HUES48 (cell line): ENCODE data around the gene XNDC1N.

ENCODE experiments used
- H3K27ac ChIP-seq: one replicate; pipeline ENCODE4 v1.7.0; 2013; ENCODE audit warnings: low read depth, low read length, inconsistent platforms
- H3K27me3 ChIP-seq: 2 replicates; pipeline ENCODE4 v1.6.1; 2013; ENCODE audit warnings: mild to moderate bottlenecking, low read length; ENCODE audit not compliant: control insufficient read depth, insufficient read depth
- H3K36me3 ChIP-seq: 2 replicates; pipeline ENCODE4 v1.6.1; 2013; ENCODE audit warnings: low read length; ENCODE audit not compliant: control insufficient read depth, insufficient read depth
- H3K4me1 ChIP-seq: 2 replicates; pipeline ENCODE4 v1.6.1; 2013; ENCODE audit warnings: mild to moderate bottlenecking, low read length; ENCODE audit not compliant: control insufficient read depth, insufficient read depth
- H3K4me3 ChIP-seq: 2 replicates; pipeline ENCODE4 v1.5.1; 2013; ENCODE audit warnings: mild to moderate bottlenecking, low read depth, low read length
- H3K9ac ChIP-seq: 2 replicates; pipeline ENCODE4 v1.6.1; 2013; ENCODE audit warnings: mild to moderate bottlenecking, low read depth, low read length, moderate library complexity
- H3K9me3 ChIP-seq: 2 replicates; pipeline ENCODE4 v1.6.1; 2013; ENCODE audit warnings: low read length; ENCODE audit not compliant: control insufficient read depth, insufficient read depth

Gene XNDC1N

DNA sequence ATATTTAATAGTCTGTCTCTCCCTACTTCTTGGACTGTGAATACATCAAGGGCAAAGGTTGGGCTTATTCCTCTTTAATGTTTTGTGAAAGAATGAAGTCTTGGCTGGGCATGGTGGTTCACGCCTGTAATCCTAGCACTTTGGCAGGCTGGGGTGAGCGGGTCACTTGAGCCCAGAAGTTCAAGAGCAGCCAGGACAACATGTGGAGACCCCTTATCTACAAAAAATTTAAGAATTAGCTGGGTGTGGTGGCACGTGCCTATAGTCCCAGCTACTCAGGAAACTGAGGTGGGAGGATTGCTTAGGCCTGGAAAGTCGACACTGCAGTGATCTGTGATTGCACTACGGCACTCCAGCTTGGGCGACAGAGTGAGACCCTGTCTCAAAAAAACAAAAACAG, 20.6 kb upstream of the XNDC1N start:
- no peaks in the 10 kb centered on the region for H3K9me3 ChIP-seq
- H3K27ac ChIP-seq, result no peak overlapping the region
- H3K4me1 ChIP-seq, result no peaks in the 10 kb centered on the region
- H3K9ac ChIP-seq, result no peak overlapping the region
- no peak overlapping the region for H3K4me3 ChIP-seq
- no peaks in the 10 kb centered on the region for H3K27me3 ChIP-seq
- H3K36me3 ChIP-seq, result peaks cover 5% of the 10 kb centered on the region; the same call in 1 of the 2 replicates

DNA sequence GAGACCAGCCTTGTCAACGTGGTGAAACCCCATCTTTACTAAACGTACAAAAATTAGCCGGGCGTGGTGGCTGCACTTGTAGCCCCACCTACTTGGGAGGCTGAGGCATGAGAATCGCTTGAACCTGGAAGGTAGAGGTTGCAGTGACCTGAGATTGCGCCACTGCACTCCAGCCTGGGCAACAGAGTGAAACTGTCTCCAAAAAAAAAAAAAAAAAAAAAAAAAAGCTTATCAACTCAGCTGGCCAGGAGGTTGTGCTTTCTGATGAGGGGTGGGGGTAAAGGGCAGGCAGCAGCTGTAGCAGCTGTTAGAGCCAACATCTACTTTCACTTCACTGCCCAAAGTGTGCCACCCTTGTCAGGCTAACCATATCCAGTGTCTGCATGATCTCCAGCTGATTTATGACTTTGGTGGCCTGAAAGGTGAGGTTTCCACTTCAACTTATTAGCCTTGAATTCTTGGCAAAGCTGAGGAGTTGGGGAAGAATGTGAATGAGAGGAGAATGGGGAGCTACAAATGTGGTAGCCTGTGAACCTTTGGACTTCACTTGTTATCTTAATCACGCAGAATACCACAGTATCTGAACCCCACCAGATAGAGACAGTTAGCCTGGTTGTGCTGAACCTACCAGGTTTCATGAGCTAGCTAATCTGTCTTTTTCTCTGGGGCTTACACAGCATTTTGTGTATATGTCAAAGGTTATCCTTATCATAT, 20.1 kb upstream of the XNDC1N start:
- no peak overlapping the region for H3K9ac ChIP-seq
- no peaks in the 10 kb centered on the region for H3K27me3 ChIP-seq
- no peak overlapping the region for H3K4me3 ChIP-seq
- no peaks in the 10 kb centered on the region for H3K9me3 ChIP-seq
- H3K27ac ChIP-seq, result no peak overlapping the region
- peaks cover 5% of the 10 kb centered on the region; the same call in 1 of the 2 replicates for H3K36me3 ChIP-seq
- H3K4me1 ChIP-seq, result no peaks in the 10 kb centered on the region

- H3K9me3 ChIP-seq, result no peaks in the 10 kb centered on the region
- H3K27me3 ChIP-seq, result no peaks in the 10 kb centered on the region
- no peaks in the 10 kb centered on the region for H3K4me1 ChIP-seq
- peaks cover 5% of the 10 kb centered on the region; the same call in 1 of the 2 replicates for H3K36me3 ChIP-seq
- no peak overlapping the region for H3K27ac ChIP-seq
- H3K9ac ChIP-seq, result no peak overlapping the region
- no peak overlapping the region for H3K4me3 ChIP-seq
These were observed 19.1 kb upstream of the XNDC1N start for GRCh38 chr11:71947498-71947897.

DNA sequence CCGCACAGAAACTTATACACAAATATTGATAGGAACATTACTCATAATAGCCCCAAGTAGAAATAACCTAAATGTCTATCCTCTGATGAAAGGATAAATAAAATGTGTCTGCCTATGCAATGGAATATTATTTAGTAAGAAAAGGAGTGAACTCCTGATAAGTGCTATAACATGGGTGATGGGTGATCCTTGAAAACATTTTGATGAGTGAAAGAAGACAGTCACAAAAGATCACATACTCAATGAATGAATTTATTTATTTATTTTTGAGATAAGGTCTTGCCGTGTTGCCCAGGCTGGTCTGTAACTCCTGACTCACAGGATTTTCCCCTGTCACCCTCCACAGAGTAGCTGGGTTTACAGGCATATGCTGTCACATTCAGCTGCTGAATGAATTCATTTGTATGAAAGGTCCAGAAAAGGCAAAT, 17.8 kb upstream of the XNDC1N start:
- Histone ChIP-seq H3K27ac (no peak overlapping the region), H3K4me1 (no peaks in the 10 kb centered on the region), H3K9me3 (no peaks in the 10 kb centered on the region), H3K36me3 (peaks cover 5% of the 10 kb centered on the region; the same call in 1 of the 2 replicates), H3K4me3 (no peak overlapping the region), H3K27me3 (no peaks in the 10 kb centered on the region), H3K9ac (no peak overlapping the region)

GRCh38 chr11:71940561-71941219, 12.3 kb upstream of the XNDC1N start:
- Histone ChIP-seq H3K4me1 (no peaks in the 10 kb centered on the region), H3K36me3 (peaks cover 16% of the 10 kb centered on the region), H3K9me3 (no peaks in the 10 kb centered on the region), H3K4me3 (no peak overlapping the region), H3K27ac (no peak overlapping the region), H3K27me3 (no peaks in the 10 kb centered on the region), H3K9ac (no peak overlapping the region)

DNA sequence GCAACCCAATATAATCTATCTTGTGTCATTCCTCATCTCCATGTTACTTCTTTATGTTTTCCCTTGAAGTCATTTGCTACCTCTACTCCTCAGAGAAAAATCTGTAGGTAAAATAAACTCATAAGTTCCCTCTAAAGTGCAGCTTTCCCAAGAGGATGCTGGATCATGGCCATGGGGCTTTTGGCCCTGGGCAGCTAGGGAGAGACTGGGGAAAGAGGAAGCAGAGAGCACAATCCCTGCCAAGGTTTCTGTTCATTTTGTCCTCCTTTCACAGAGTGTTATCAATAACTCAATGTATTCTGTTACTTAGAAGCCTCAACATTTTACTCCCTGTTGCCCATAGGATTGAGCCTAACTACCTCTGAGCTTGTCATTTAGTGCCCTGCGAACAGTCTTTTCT, 9.4 kb upstream of the XNDC1N start:
- no peaks in the 10 kb centered on the region for H3K9me3 ChIP-seq
- no peak overlapping the region for H3K4me3 ChIP-seq
- peaks cover 11% of the 10 kb centered on the region for H3K36me3 ChIP-seq
- no peaks in the 10 kb centered on the region for H3K4me1 ChIP-seq
- no peak overlapping the region for H3K9ac ChIP-seq
- no peak overlapping the region for H3K27ac ChIP-seq
- H3K27me3 ChIP-seq, result no peaks in the 10 kb centered on the region

DNA sequence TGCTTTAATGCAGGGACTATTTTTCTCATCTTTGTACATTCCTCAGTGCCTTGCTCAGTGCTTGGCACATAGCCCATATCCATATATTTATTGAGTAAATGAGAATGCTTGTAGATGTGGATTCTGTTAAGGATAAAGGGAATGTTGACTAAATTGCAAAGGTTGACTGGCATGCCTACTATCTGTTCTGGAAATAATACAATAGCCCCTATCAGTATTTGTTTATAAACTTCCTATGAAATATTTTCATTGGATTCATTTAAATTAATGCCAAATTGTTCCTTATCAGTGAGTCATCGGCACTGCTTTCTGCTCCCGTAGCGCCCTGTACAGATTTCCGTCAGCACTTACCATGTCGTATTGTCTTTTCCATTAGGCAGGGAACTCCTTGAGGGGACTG, 8.4 kb upstream of the XNDC1N start:
- H3K4me3 ChIP-seq, result no peak overlapping the region
- H3K27me3 ChIP-seq, result no peaks in the 10 kb centered on the region
- H3K9me3 ChIP-seq, result no peaks in the 10 kb centered on the region
- H3K36me3 ChIP-seq, result peaks cover 11% of the 10 kb centered on the region
- no peak overlapping the region for H3K9ac ChIP-seq
- H3K27ac ChIP-seq, result no peak overlapping the region
- H3K4me1 ChIP-seq, result no peaks in the 10 kb centered on the region

- Histone ChIP-seq H3K4me1 (no peaks in the 10 kb centered on the region; the same call in 1 of the 2 replicates), H3K27ac (no peak overlapping the region), H3K27me3 (no peaks in the 10 kb centered on the region), H3K9me3 (no peaks in the 10 kb centered on the region), H3K9ac (no peak overlapping the region), H3K36me3 (peaks cover 11% of the 10 kb centered on the region), H3K4me3 (no peak overlapping the region)
These were observed 7.0 kb upstream of the XNDC1N start for GRCh38 chr11:71935338-71935925.

GRCh38 chr11:71934213-71934612, 5.8 kb upstream of the XNDC1N start:
- H3K36me3 ChIP-seq, result peaks cover 7% of the 10 kb centered on the region
- H3K4me3 ChIP-seq, result no peak overlapping the region

GRCh38 chr11:71933141-71933933, 4.9 kb upstream of the XNDC1N start:
- H3K27ac ChIP-seq, result no peak overlapping the region
- no peak overlapping the region for H3K4me3 ChIP-seq
- no peaks in the 10 kb centered on the region for H3K27me3 ChIP-seq
- H3K9me3 ChIP-seq, result no peaks in the 10 kb centered on the region
- no peak overlapping the region for H3K9ac ChIP-seq
- peaks cover 7% of the 10 kb centered on the region for H3K36me3 ChIP-seq
- H3K4me1 ChIP-seq, result peaks cover 7% of the 10 kb centered on the region; the same call in 1 of the 2 replicates

More at GRCh38 chr11:71934213-71934612, 5.8 kb upstream of the XNDC1N start:
- Histone ChIP-seq H3K27me3 (no peaks in the 10 kb centered on the region), H3K9ac (no peak overlapping the region), H3K9me3 (no peaks in the 10 kb centered on the region), H3K4me1 (peaks cover 7% of the 10 kb centered on the region; the same call in 1 of the 2 replicates), H3K27ac (no peak overlapping the region)
